Fibroblast of lung (primary cell): Measurements from ENCODE around the gene DPY19L1.
"Not testable (repeated sequence)": the region's sequence is repeated elsewhere in the genome, so short reads cannot be mapped to it uniquely, and the experiment has no call there.

Experiments
- EZH2 ChIP-seq: IDR thresholded peaks from 2 replicates; pipeline ENCODE4 v1.5.1; 2012; ENCODE audit warnings: low read length, control low read depth, mild to moderate bottlenecking; ENCODE audit errors: missing control alignments
- TF ChIP-seq, protein P1 (sequence below), 2 donors: IDR thresholded peaks in 1 of 2; conservative IDR thresholded peaks in 1 of 2; 1 replicate in 1 of 2; 2 replicates in 1 of 2; pipeline ENCODE4 v1.5.1; 2011 to 2012; ENCODE audit warnings: low read length in 2 of 2, control low read depth in 1 of 2, inconsistent platforms in 1 of 2, low read depth in 1 of 2, mild to moderate bottlenecking in 1 of 2

DNA sequence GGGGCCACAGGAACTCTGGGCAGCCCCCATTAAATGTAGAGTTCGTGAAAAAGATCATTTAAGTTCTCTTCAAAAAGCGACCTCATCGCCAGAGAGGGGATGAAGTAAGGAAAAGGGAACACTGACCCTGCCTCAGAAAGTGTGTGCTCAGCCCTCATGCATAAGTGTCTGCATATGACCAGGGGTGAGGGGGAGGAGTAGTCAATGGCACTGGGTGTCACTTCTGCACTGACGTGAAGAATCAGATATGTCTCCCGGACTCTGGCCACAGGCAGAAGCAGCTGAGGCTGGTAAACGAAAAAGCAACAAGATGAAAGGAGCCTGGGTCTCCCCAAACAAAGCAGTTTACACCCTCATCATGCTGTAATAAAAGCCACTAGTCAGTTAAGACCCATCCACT lies 39.0 kb downstream of the DPY19L1 start:
- TF ChIP-seq, protein P1, sequence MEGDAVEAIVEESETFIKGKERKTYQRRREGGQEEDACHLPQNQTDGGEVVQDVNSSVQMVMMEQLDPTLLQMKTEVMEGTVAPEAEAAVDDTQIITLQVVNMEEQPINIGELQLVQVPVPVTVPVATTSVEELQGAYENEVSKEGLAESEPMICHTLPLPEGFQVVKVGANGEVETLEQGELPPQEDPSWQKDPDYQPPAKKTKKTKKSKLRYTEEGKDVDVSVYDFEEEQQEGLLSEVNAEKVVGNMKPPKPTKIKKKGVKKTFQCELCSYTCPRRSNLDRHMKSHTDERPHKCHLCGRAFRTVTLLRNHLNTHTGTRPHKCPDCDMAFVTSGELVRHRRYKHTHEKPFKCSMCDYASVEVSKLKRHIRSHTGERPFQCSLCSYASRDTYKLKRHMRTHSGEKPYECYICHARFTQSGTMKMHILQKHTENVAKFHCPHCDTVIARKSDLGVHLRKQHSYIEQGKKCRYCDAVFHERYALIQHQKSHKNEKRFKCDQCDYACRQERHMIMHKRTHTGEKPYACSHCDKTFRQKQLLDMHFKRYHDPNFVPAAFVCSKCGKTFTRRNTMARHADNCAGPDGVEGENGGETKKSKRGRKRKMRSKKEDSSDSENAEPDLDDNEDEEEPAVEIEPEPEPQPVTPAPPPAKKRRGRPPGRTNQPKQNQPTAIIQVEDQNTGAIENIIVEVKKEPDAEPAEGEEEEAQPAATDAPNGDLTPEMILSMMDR (conservative IDR thresholded peaks at IDR 0.05 in 1 of 2, IDR thresholded peaks at IDR 0.05 in 1 of 2; ENCODE audit: low read depth in 1 of 2, low read length in 2 of 2): not testable (repeated sequence)
- not testable (repeated sequence) for TF ChIP-seq EZH2
